Activated CD4-positive, alpha-beta memory T cell treated with anti-CD3 and anti-CD28 coated beads, Interleukin-2, amount 10 ng/mL, durations not matched to agents 7 days and 5 days (primary cell): Measurements from ENCODE around the gene ADAMTS14. TPM values are rescaled to one million over a fixed set of nuclear protein-coding genes. Genes with fewer than 3 reads are reported as not detected.

ENCODE experiments used
- CTCF ChIA-PET: fragments of 350-600 bp; sonication (Branson Sonifier 250); formaldehyde crosslinking; loops from one replicate; lab custom pipeline; 2021; ENCODE audit warnings: antibody characterized with exemption, inconsistent platforms; lab: Charles Lee
- POLR2A ChIA-PET: fragments of 350-600 bp; sonication (Branson Sonifier 250); formaldehyde crosslinking; loops from one replicate; lab custom pipeline; 2021; ENCODE audit warnings: antibody characterized with exemption; lab: Charles Lee
- DNase-seq: peaks from one replicate; pipeline ENCODE4 v3.0.0-alpha.2; 2020
- H3K27ac Mint-ChIP-seq: one replicate; pipeline ENCODE4 v1.8.0; 2021; ENCODE audit warnings: mild to moderate bottlenecking, mixed read lengths
- H3K27me3 Mint-ChIP-seq: one replicate; pipeline ENCODE4 v1.8.0; 2021; ENCODE audit warnings: mixed read lengths
- H3K36me3 Mint-ChIP-seq: one replicate; pipeline ENCODE4 v1.8.0; 2021; ENCODE audit warnings: low read depth, mixed read lengths
- H3K4me1 Mint-ChIP-seq: one replicate; pipeline ENCODE4 v1.8.0; 2021; ENCODE audit warnings: mixed read lengths
- H3K4me3 Mint-ChIP-seq: one replicate; pipeline ENCODE4 v1.8.0; 2021; ENCODE audit warnings: mild to moderate bottlenecking, mixed read lengths
- H3K9me3 Mint-ChIP-seq: one replicate; pipeline ENCODE4 v1.8.0; 2021; ENCODE audit warnings: mixed read lengths
- total RNA-seq, 2 experiments: library from RNA; stranded (reverse); gene quantifications; one replicate each; pipeline ENCODE4 v1.2.3, GENCODE V29; 2021

ADAMTS14 gene
- total RNA-seq, 2 experiments from 2014 or later = not detected

DNA sequence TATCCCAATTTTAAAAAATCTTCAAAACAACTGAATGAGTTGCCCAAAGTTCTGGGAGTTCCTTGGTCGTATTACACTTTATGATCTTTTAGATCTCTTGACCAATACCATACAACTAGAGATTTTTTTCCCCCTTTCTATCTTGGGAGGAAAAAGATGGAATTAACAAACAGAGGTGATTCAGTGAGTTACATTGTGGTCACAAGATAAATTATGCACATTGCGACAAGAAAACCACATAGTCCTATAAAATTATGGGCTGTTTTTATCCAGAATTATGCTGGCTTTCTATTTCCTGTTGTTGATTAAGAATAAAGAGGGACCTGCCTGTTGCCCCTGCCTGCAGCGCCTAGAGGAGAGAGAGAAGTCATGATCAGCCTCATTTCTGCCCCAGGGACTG is 135.2 kb downstream of the ADAMTS14 start:
- Mint-ChIP-seq H3K36me3 (no peaks in the 10 kb centered on the region), H3K27me3 (peaks cover 1% of the 10 kb centered on the region), H3K4me1 (no peaks in the 10 kb centered on the region), H3K4me3 (no peak overlapping the region), H3K27ac (no peak overlapping the region), H3K9me3 (no peaks in the 10 kb centered on the region)
- ChIA-PET POLR2A (no interaction called here), CTCF (no interaction called here)
- no peak for DNase-seq

DNA sequence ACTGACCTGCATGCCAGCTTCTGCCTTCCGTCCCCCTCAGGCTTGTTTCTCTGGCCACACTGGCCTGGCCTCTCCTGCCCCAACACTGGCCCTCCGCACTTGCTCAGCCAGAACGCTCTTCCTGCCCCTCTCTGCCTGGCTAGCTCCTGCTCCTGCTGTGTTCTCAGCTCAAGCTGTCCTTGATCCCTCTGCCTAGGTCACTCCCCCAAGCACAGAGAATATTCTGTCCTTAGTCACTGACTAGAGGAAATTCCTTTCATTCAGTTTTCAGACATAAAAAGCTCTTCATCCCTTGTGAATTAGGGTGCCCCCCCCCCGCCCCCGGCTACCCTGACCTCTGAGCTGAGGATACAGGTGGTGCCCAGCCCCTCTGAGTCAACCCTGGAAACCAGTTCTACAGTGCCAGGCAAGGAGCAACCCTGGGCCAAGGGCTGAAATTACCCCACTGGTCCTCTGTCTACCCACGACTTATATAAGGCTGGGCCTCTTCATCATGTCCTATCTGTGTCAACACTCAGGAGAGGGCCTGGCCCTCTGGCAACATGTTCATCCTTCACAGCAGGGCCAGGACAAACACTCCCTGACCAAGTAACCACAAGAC is 136.8 kb downstream of the ADAMTS14 start:
- H3K4me1 Mint-ChIP-seq = peaks cover under 1% of the 10 kb centered on the region
- H3K27ac Mint-ChIP-seq = no peak overlapping the region
- no peak overlapping the region for H3K4me3 Mint-ChIP-seq
- H3K36me3 Mint-ChIP-seq = no peaks in the 10 kb centered on the region
- CTCF ChIA-PET = no interaction called here
- no peak for DNase-seq
- H3K27me3 Mint-ChIP-seq = no peaks in the 10 kb centered on the region
- POLR2A ChIA-PET = no interaction called here
- no peaks in the 10 kb centered on the region for H3K9me3 Mint-ChIP-seq

DNA sequence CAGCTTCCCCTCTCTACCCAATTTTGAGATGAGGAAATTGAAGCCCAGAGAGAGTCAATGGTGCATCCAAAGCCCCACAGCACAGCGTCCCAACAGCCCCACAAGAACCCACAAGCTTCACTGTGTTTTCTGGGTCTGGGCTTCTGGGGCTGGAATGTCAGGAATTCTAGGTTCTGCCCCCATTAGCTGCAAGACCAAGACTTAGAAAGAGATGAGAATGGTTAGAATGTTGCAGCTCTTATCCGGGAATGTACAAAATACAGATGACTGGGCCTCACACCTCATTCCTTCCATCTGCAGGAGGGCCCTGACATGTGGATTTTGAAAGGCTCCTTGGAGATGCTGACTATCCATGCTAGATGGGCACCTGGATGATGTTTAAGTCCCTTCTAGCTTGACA is 137.4 kb downstream of the ADAMTS14 start:
- ChIA-PET POLR2A (no interaction called here), CTCF (interaction anchor here (1.1 kb wide), 1 partner anchor 69 kb away, joined by 3 read pairs; no protein-coding TSS in a partner anchor)
- no peak for DNase-seq
- H3K27me3 Mint-ChIP-seq = no peaks in the 10 kb centered on the region
- no peak overlapping the region for H3K4me3 Mint-ChIP-seq
- no peaks in the 10 kb centered on the region for H3K36me3 Mint-ChIP-seq
- H3K9me3 Mint-ChIP-seq = no peaks in the 10 kb centered on the region
- no peak overlapping the region for H3K27ac Mint-ChIP-seq
- H3K4me1 Mint-ChIP-seq = peaks cover 3% of the 10 kb centered on the region

DNA sequence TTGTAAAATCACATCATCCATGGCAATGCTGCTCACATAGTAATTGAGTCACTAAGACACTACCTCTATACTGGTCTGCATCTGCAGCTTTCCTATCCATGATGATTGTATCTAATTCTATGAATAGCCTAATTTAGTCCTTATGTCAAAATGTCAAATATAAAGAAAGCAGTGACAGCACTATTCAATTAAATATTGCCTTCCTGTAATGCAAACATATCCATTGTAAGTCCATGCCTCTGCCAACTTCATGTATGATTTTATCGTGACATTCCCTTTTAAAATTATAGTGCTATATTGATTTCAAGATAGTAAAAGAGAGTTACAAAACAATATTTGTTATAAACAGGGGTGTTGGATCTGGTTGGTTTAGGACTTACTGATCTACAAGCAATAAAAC is 138.7 kb downstream of the ADAMTS14 start:
- POLR2A ChIA-PET = no interaction called here
- no peaks in the 10 kb centered on the region for H3K36me3 Mint-ChIP-seq

DNA sequence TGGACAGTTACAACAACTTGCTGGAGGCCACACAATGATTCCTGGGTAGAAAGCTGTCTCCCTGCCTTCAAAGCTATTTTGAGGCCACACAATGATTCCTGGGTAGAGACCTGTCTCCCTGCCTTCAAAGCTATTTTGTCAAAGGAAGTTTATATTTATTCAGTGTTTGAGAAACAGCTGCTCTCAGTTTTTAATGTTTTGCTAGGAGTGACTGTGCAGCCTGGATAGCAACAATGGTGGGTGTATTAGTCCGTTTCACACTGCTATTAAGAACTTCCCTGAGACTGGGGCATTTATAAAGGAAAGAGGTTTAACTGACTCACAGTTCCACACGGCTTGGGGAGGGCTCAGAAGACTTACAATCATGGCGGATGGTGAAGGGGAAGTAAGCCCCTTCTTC is 139.6 kb downstream of the ADAMTS14 start:
- CTCF ChIA-PET = interaction anchor here (0.8 kb wide), 1 partner anchor 76 kb away, joined by 3 read pairs; no protein-coding TSS in a partner anchor

More for the DNA sequence above, 138.7 kb downstream of the ADAMTS14 start:
- CTCF ChIA-PET = interaction anchor here (0.7 to 0.8 kb wide), 2 partner anchors 19 to 77 kb away, joined by 3 read pairs; no protein-coding TSS in a partner anchor
- no peak for DNase-seq
- Mint-ChIP-seq H3K27me3 (no peaks in the 10 kb centered on the region), H3K9me3 (no peaks in the 10 kb centered on the region), H3K4me3 (no peak overlapping the region), H3K4me1 (peaks cover 6% of the 10 kb centered on the region), H3K27ac (no peak overlapping the region)

More for the DNA sequence above, 139.6 kb downstream of the ADAMTS14 start:
- Mint-ChIP-seq H3K4me3 (no peak overlapping the region), H3K27ac (no peak overlapping the region), H3K4me1 (peaks cover 12% of the 10 kb centered on the region), H3K36me3 (no peaks in the 10 kb centered on the region), H3K27me3 (no peaks in the 10 kb centered on the region), H3K9me3 (no peaks in the 10 kb centered on the region)
- DNase-seq = no peak
- POLR2A ChIA-PET = no interaction called here

Other genes with a start within 250 kb of the ADAMTS14 start
- gene NODAL, start 230.8 kb upstream of the ADAMTS14 start, total RNA-seq = under 1 TPM in 1 of 2 experiments, not detected in 1; 0.25 TPM
- under 1 TPM; 0.08 to 0.15 TPM for gene PALD1, start 193.7 kb upstream of the ADAMTS14 start, total RNA-seq
- 100 to 1,000 TPM; 136 to 141 TPM for gene PRF1, start 69.8 kb upstream of the ADAMTS14 start, total RNA-seq
- not detected for gene TBATA, start 112.9 kb downstream of the ADAMTS14 start, total RNA-seq
- gene SGPL1, start 143.4 kb downstream of the ADAMTS14 start, total RNA-seq = 10 to 100 TPM; 25.8 to 28.5 TPM
- 10 to 100 TPM; 37.2 to 38.6 TPM for gene PCBD1, start 216.1 kb downstream of the ADAMTS14 start, total RNA-seq